HFF-Myc (cell line): ENCODE results near the gene PLEKHM3.

Experiments used
- DNase-seq: peaks from one replicate; pipeline ENCODE4 v3.0.0-alpha.2; 2011; ENCODE audit warnings: low read depth; ENCODE audit errors: extremely low read depth
- H3K4me3 ChIP-seq: replicated peaks from 2 replicates; pipeline ENCODE4 v1.5.1; 2011; ENCODE audit warnings: low read depth, mild to moderate bottlenecking, control low read depth, low read length
- CTCF ChIP-seq: IDR thresholded peaks from 2 replicates; pipeline ENCODE4 v1.5.1; 2012; ENCODE audit warnings: mild to moderate bottlenecking, low read depth, low read length, control low read depth; ENCODE audit errors: missing control alignments

Gene PLEKHM3

DNA sequence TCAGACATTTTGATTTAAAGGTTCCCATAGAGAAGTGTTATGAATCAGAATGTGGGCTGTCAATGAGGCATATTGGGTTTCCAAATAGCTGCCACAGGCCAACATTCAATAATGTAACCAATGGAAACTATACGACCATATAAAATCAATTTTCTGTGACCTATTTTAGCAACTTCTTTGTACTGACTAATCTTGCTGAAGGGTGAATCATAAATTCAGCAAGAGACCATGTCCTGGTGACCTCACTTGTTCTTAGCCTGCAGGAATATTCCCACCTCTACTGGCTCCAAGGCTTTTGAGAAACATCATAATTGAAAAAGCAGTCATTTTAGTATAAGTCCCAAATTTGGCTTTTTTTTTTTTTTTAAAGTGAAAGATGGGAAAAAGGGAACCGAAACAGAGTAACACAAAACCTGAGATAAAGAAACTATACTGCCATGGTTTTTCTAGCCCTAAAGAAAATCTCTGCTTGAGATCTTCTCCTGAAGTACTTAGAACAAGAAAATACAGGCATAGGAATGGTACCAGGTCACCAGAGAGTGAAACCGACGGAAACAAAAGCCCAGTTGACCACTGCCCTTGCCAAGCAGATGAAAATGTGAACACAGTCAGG, 32.1 kb downstream of the PLEKHM3 start:
- no peak for TF ChIP-seq CTCF
- DNase-seq: no peak
- no peak overlapping the region for H3K4me3 ChIP-seq

- TF ChIP-seq CTCF: no peak
- DNase-seq: no peak
- H3K4me3 ChIP-seq: no peak overlapping the region
Observed at GRCh38 chr2:207991944-207992343, 33.4 kb downstream of the PLEKHM3 start.

DNA sequence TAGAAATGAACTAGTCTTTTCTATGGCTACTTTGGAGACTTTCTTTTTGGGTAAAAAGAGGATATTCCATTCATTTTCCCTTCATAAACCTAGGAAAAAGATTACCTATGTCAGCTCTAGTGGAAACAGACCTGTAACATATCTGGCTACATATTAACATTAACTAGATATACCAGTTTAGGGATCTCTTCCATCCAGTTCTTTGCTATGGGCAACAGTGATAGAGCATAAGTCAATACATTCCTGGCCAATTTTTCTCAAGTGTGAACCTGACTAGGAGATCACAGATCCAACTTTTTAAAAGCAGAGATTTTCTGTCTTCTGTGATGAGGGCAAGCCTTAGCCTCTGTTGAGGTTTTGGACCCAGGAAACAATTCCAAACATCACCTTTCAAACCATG, 34.5 kb downstream of the PLEKHM3 start:
- no peak overlapping the region for H3K4me3 ChIP-seq
- no peak for DNase-seq
- TF ChIP-seq CTCF: no peak

- no peak for TF ChIP-seq CTCF
- no peak for DNase-seq
- H3K4me3 ChIP-seq: no peak overlapping the region
Observed at GRCh38 chr2:207988975-207989374, 36.4 kb downstream of the PLEKHM3 start.

DNA sequence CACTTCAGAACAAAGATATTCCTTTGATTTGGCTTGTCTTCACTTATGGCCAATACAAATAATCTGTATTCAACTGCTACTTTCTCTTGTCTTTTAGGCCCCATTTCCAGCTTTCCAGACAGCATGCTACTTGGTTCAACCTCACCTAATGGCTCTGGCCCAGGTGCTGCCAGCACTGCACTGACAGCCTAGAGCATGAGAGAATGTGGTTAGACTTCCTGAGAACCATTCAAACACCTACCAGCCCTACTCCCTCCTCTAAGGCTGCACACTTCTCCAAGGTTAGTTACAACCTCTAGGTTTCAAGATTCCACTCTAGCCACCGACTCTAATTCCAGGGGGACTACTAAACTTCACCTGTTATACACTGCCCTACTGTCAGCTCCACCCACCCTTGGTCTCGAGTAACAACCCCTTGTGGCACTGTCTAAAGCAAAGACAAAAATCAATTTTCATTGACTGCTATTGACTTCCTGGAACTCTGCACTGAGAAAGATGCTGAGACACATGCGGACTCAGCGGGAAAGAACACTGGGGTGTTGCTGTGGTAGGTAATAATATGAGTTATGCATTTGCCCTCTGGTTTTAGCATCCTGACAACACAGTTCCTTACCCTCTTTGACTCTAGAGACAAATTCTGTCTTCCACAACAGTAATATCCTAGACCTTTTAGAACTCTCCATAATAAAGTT, 38.2 kb downstream of the PLEKHM3 start:
- no peak for DNase-seq
- no peak for TF ChIP-seq CTCF
- H3K4me3 ChIP-seq: no peak overlapping the region

DNA sequence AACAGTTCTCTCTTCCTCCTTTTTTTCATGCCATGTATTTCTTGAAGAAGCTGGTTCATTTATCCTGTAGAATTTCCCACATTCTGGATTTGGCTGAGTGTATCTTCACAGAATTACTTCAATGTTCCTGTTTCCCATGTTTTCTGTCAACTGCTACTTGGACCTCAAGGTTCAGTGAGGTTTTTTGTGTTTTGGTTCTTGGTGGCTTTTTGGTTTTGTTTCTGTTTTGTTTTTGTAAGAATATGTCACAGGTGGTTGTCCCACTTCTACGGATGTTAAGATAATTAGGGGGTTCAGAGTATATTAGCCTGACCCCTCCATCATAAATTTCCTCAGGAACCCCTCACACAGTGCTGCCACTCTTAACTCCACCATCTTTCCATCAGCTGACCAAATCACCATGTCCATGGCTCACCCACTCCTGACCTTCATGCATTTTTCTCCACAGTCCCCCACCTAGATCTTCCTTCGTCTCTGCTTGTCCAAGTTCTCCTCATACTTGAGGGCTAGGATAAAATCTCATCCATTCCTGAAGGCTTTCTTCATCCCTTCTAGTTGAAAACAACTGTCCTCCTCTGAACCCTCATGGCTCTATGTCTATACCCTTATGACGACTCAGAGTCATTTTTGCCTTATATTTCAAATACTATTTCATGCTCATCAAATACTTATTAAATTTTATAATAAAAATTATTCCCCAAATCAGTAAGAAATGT, 40.4 kb downstream of the PLEKHM3 start:
- no peak for DNase-seq
- no peak overlapping the region for H3K4me3 ChIP-seq
- TF ChIP-seq CTCF: no peak
